GM12801 (cell line): ENCODE results near the gene NUP93.

Experiments
- TF ChIP-seq, protein P1 (sequence below): IDR thresholded peaks from one replicate; pipeline ENCODE4 v1.5.1; 2011; ENCODE audit warnings: control low read depth; ENCODE audit not compliant: insufficient read length; ENCODE audit errors: extremely low read depth

The NUP93 gene

DNA sequence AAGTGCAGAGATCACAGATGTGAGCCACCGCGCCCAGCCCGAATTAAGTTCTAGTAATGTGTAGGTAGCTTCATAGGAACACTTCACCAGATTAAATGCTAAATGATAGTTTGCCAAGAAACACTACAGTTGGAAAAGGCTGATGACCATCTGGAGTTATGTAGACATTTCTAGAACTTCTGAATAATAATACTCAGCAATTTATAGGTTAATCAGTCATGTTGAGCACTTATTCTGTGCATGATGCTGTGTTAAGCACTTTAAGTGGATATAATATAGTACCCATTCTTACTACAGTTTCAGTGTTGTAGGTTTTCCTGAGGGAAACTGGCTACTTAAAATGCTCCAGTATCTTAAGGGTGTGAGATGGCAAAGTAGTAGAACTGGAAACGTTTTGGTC, 45.2 kb downstream of the NUP93 start:
- TF ChIP-seq, protein P1, sequence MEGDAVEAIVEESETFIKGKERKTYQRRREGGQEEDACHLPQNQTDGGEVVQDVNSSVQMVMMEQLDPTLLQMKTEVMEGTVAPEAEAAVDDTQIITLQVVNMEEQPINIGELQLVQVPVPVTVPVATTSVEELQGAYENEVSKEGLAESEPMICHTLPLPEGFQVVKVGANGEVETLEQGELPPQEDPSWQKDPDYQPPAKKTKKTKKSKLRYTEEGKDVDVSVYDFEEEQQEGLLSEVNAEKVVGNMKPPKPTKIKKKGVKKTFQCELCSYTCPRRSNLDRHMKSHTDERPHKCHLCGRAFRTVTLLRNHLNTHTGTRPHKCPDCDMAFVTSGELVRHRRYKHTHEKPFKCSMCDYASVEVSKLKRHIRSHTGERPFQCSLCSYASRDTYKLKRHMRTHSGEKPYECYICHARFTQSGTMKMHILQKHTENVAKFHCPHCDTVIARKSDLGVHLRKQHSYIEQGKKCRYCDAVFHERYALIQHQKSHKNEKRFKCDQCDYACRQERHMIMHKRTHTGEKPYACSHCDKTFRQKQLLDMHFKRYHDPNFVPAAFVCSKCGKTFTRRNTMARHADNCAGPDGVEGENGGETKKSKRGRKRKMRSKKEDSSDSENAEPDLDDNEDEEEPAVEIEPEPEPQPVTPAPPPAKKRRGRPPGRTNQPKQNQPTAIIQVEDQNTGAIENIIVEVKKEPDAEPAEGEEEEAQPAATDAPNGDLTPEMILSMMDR, result no peak

DNA sequence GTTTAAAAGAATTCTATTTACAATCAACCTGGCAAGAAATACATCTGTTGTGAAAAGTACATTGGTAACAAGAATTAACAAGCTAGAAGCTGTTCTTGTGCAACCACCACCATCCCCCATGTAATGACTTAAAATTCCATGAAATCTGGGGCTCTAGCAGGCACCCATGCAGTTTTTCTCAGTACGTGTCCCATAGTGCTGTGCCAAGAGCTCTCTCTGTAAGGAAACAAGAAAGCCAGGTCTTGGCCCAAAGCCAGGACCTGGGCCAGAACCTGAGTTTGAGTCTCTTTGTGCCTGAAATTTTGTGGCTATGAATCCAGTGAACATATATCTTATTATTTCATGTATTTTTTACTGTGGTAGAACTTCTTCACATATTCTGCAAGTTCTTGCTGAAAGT, 46.6 kb downstream of the NUP93 start:
- TF ChIP-seq, protein P1, result no peak

DNA sequence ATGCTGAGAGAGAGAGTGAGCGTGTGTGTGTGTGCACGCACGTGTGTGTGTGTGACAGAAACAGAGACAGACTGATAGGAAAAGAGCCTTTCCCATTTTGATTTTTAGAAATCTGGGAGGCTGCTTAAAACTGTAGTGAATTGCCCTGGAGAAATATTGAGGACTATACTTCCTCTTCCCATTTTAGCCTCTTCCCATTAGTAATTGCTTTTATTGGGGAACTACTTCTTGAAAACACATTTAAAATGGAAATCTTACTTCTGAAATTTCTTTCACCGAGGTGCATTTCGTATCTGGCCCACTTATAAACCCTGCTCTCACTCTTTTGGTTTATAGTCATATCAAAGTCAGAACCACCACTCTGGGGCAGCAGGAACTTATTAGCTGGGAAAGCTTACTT, 47.1 kb downstream of the NUP93 start:
- TF ChIP-seq, protein P1, result no peak

DNA sequence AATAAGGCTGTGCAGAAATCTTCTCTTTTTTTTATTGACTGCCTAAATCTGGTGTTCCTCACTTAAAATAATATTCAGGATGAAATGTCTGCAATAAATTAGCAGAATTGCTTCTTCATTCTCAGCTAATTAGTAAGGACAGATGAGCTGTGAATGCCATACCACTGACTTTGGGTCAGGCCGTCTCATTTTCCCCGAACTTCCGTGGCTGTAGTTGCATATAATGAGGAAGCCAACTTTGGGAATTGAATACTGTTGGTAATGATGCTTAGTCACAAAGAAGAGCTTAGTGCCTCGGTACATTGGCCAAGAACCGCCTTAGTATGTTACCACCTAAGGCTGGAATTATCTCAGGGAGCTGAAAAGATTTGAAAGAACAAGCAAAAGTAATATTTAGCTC, 47.6 kb downstream of the NUP93 start:
- TF ChIP-seq, protein P1, result no peak

DNA sequence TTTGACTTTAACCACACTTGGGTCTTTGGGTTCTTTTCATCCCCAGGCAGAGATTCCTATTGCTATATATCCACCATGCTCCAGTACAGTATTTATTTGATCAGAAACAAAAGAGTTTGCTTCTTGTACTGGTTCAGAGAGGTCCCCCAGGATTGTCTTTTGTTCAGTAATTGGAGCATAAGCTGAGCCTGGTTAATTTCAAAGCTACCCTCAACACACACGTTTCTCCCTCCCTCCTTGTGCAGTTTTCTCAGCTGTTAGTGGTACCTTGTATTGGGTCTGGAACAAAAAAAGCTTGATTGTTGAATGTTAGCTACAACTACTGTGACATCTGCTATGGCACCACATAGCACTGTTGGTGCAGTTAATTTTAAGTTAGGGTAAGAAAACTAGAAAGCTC, 50.0 kb downstream of the NUP93 start:
- TF ChIP-seq, protein P1, result no peak

DNA sequence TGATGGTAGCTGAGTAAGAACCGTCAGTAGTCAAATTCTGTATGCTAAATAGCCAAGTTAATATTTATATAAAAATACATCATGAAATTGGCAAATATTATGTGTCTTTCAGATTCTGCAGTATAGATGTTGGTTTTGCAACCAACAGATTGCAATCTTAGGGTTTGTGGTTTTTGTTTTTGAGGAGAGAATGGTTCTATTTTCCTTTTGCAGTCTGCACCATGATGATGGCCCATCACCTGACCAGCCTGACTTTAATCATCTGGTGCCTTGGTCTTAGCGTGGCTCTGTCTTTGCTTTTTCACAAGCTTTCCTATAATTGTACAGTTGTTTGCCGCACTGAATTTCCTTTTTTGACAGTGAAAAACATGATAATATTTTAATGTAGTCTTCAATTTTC, 50.7 kb downstream of the NUP93 start:
- TF ChIP-seq, protein P1, result no peak

DNA sequence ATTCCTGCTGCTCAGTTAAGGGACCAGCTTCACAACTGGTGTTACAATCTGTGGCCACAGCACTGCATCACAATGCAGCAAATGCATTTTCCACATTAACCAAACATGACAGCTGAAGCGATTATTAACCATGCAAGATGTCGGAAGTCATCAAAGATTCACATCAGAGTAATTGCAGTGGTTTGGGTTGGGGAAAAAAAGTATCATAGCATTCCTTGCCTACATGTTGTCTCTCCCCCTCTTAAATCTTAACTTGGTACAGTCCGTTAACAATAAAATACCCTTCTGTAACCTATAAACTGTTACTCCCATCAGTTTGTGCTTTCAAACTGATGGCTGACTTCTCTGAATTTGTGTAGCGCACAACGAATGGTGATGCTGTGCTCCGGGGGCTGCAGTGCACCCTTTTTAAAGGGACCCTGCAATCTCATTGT, 51.6 kb downstream of the NUP93 start:
- TF ChIP-seq, protein P1, result no peak

DNA sequence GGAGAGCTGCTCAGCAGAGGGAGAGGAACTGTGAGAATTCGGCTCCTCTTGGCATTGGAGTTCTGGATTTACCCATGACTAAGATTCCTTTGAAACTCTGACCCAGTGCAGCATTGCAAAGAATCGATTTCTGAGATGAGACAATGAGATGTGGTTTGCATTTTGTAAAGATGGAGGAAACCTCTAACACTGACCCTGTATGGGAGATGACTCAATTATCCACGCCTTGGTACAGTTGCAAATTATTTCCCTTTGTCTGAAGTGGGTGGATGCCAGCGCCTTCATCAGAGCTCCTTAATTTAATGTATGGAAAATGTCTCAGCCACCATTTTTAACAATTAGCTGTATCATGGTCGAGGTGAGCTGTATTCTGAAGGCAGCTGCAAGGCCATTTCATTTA, 53.4 kb downstream of the NUP93 start:
- TF ChIP-seq, protein P1, result no peak
